GM19397 (cell line): Measurements from ENCODE around the gene FGF8.

Source experiments
- ATAC-seq: cut with Tn5 transposase; IDR thresholded peaks from one replicate; pipeline ENCODE4 v1.9.1; 2021; ENCODE audit warnings: mild to moderate bottlenecking, moderate library complexity; ENCODE audit not compliant: unreplicated experiment

The FGF8 gene

DNA sequence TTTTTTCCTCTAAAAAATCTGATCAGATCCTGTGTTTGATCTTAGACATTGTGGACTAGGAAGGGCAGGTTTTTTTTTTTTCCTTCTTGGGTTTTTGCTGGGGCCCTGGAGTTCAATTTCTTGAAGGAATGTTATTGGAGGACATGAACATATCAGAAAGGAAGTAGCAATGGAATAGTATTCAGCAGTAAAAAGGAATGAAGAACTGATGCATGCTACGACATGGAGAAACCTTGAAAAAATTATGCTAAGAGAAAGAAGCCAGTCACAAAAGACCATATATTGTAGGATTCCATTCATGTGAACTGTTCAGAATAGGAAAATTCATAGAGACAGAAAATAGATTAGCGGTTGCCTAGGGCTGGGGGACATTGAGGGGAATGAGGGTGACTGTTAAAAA lies 34.0 kb downstream of the FGF8 start:
- ATAC-seq, result no peak

DNA sequence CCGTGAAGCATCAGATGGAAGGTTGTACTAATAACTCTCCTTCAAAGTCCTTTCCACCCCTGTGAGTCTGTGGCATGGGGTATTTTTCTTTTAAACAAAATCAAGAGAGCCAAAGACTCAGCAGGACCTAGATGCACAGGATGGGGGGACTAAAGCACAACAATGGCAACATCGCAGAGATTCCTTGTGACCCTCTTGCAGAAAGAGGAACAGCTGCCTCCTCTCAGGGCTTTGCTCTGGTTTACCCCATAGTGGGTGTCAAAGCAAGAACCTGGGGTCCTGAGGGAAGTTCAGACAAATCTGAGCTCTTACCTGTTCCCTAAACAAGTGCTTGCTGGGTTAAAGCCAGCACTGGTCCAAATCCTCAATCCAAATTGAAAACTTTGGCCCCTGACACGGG lies 39.2 kb downstream of the FGF8 start:
- no peak for ATAC-seq

DNA sequence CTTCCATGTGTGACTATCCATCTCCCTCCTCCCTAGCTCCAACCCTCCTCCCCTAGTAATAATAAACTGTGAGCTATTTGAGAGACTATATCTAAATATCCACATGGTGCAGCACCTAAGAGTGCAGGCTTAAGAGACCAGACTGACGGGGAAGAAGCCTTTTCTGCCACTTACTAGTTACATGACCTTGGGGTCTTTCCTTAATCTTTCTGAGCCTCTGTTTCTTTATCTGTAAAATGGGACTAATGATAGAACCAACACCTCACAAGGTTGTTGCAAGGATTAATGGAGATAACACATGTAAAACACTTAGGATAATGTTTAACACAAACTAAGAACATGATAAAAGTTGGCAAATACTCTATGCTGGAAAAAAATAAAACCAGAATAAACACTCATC lies 43.8 kb downstream of the FGF8 start:
- ATAC-seq, result no peak

DNA sequence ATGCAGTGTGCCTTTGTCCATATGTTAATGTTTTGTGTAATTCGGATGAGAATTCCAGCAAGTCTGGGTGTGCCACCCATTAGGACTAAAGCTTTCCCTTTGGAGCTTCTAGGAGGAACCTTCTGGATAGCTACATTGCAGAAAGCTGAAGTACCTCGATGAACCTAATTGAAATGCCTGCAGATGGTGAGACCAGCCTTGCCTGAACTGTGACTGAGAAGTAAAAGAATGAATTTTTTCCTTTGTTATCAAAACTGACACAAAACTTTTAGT lies 49.9 kb downstream of the FGF8 start:
- no peak for ATAC-seq

DNA sequence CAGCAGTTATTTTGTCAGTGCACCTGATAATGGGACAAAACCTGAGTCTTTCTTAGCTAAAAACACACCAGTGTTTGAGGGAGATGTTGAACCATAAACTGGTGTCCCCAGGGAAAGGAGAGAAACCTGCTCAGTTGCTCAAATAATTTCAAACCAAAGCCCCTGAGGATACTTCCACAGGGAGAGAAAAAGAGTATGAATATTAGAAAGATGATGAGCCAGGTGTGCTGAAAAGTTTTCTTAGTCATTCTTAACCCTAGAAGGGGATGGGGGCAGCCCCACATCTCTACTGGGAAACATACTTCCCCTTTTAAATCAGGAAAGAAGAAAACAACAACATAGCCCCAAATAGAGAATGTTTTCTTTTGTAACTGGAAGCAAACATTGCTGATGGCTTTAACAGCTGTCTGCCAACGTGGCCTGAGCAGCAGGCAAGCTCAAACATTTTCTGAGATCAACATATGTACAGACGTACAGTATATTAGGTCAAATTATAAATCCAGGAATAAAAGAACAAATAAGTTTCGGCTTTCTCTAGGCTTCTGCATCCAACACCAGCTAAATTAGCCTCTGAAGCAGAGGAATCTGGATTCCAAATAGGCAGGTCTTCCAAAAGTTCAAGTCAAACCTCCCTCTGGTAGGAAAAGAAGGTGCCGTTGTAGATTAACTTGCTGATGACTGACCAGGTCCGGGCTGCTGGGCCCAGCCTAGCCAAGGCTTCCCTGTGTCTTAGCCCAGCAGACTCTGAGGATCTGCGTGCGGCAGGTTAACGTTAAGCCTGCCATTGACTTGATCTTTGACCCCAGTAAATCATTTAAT lies 50.4 kb downstream of the FGF8 start:
- ATAC-seq, result no peak

DNA sequence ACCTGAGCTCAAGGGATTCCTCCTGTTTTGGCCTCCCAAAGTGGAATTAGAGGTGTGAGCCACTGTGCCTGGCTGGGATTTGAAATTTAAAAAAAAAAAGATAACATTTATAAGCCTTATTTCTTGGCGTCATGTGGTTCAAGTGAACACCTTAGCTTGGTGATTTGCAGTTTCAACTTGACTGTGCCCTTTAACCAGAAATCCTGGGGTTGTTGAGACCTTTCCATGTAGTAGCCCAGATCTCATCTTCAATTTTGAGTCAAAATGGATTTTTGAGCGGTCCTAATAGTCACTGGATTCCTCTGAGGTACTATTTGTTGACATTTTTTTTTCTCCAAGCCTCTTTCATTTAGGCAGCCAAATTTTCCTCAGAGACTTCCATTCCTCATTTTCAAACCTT lies 51.5 kb downstream of the FGF8 start:
- ATAC-seq, result no peak

DNA sequence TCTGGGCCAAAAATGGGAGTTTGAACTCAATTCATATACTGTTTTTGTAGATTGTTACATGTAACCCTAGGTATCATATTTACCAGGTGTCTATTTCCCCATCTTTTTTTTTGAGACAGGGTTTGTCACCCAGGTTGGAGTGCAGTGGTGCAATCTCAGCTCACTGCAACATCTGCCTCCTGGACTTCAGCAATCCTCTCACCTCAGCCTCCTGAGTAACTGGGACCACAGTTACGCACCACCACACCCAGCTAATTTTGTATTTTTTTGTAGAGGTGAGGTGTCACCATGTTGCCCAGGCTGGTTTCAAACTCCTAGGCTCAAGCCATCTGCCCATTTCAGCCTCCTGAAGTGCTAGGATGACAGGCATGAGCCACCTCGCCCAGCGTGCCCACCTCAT lies 52.7 kb downstream of the FGF8 start:
- no peak for ATAC-seq

DNA sequence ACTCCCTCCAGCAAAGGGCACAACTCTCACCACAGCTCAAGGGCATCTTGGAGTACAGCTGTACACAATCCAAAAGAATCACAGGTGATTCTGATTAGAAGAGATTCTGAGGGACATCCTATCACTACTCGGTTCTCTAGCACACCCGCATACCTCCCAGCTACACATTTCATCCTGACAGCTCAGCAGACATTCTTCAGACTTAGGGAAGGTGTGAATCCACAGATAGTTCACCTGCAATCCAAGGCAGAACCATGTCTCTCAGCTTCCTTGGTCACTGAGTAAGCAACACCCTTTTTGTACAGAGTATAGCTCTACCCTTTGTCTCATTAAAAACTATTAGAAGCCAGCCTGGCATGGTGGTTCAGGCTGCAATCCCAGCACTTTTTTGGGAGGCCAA lies 54.1 kb downstream of the FGF8 start:
- no peak for ATAC-seq

DNA sequence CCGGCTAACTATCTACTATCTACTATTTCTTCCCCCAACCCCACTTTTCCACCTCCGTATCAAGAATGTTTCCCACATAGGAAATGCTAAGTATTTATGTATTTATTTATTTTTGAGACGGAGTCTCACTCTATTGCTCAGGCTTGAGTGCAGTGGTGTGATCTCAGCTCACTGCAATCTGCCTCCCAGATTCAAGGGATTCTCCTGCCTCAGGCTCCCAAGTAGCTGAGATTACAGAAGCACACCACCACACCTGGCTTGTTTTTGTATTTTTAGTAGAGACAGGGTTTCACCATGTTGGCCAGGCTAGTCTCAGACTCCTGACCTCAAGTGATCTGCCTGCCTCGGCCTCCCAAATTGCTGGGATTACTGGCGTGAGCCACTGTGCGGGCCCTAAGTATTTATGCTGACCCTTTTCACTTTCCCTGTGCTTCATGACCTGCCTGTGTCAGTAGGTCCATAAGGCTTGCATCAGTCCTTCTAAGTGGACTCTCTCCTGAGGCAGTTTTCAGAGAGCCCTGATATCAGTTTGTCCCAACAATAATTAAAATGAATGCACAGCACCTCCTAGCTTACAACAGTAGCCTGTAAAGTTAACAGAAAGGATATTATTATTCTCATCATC lies 55.2 kb downstream of the FGF8 start:
- no peak for ATAC-seq
